ENCODE data around the gene GSDMA.
A peak's percentile ranks its signal among the peaks of the same experiment; 100 is the strongest.

GSDMA gene

DNA sequence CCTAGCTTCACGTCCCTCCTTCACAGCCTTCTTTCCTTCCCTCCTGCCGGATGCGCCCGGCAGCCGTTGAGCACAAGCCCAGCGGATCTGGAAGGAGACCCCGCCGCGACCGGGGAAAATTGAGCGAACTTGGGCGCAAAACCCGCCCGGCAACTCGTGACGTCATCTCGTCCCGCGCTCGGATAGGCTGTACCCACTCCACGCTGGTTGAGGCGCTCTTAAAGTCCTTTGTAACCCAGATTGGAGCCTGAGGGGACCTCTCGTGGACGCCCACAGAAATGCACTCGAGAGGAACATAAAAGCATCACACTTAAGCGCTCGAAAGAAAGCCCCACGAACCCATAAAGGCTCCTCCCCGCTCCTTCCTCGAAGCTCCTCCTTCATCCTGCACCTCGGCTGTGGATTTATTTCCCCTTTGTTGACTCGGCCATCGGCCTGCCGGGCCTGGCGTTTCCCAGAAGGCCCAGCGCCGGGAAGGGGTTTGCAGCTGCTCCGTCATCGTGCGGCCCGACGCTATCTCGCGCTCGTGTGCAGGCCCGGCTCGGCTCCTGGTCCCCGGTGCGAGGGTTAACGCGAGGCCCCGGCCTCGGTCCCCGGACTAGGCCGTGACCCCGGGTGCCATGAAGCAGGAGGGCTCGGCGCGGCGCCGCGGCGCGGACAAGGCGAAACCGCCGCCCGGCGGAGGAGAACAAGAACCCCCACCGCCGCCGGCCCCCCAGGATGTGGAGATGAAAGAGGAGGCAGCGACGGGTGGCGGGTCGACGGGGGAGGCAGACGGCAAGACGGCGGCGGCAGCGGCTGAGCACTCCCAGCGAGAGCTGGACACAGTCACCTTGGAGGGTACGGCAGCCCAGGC is 17.8 kb downstream of the GSDMA start, which contains the start of gene PSMD3 (continued):
- TF ChIP-seq OVOL3 (tag by site-specific recombination; IDR thresholded peaks at IDR 0.05) (no peak), ZBTB17 (tag by site-specific recombination; IDR thresholded peaks at IDR 0.05) (peak; percentile 100), ZNF146 (tag by site-specific recombination; IDR thresholded peaks at IDR 0.05) (0 out of 2 replicates have a peak, but pooled peaks have one; percentile 28), ZEB2 (tag by site-specific recombination; IDR thresholded peaks at IDR 0.05) (peak; percentile 82), ZNF341 (tag by site-specific recombination; IDR thresholded peaks at IDR 0.05; ENCODE audit: low read depth) (peak; percentile 51; the same call in 1 of the 2 replicates), ZNF621 (tag by site-specific recombination; IDR thresholded peaks at IDR 0.05) (no peak), ZNF677 (tag by site-specific recombination; IDR thresholded peaks at IDR 0.05) (no peak; the same call in 1 of the 2 replicates), MYNN (tag by site-specific recombination; IDR thresholded peaks at IDR 0.05; ENCODE audit: borderline replicate concordance) (0 out of 2 replicates have a peak, but pooled peaks have one; percentile 64), ZNF239 (tag by site-specific recombination; IDR thresholded peaks at IDR 0.05) (peak; percentile 74; the same call in 1 of the 2 replicates), ZNF202 (tag by site-specific recombination; IDR thresholded peaks at IDR 0.05; ENCODE audit: borderline replicate concordance) (no peak), ZNF132 (tag by site-specific recombination; IDR thresholded peaks at IDR 0.05; ENCODE audit: borderline replicate concordance) (no peak), ZNF658 (tag by site-specific recombination; IDR thresholded peaks at IDR 0.05) (no peak), WT1 (tag by site-specific recombination; IDR thresholded peaks at IDR 0.05) (peak; percentile 37; the same call in 1 of the 2 replicates), ZNF366 (tag by site-specific recombination; conservative IDR thresholded peaks at IDR 0.05) (peak; percentile 52; the same call in 1 of the 2 replicates), ZNF133 (tag by site-specific recombination; IDR thresholded peaks at IDR 0.05) (0 out of 2 replicates have a peak, but pooled peaks have one; percentile 34), ZIC2 (tag by site-specific recombination; IDR thresholded peaks at IDR 0.05) (peak; percentile 88), ZNF223 (tag by site-specific recombination; IDR thresholded peaks at IDR 0.05) (no peak), ZNF544 (tag by site-specific recombination; IDR thresholded peaks at IDR 0.05) (no peak), ZNF292 (tag by site-specific recombination; IDR thresholded peaks at IDR 0.05; ENCODE audit: borderline replicate concordance, low read depth) (no peak), REPIN1 (tag by site-specific recombination; IDR thresholded peaks at IDR 0.05; ENCODE audit: low read depth) (peak; percentile 81), ZNF654 (tag by site-specific recombination; IDR thresholded peaks at IDR 0.05; ENCODE audit: low read depth) (peak; percentile 84), FEZF1 (tag by site-specific recombination; IDR thresholded peaks at IDR 0.05) (no peak), GFI1B (tag by site-specific recombination; IDR thresholded peaks at IDR 0.05) (no peak), ZNF670 (tag by site-specific recombination; IDR thresholded peaks at IDR 0.05; ENCODE audit: low read depth) (no peak), ZSCAN16 (tag by site-specific recombination; IDR thresholded peaks at IDR 0.05) (peak; percentile 72; the same call in 1 of the 2 replicates), ZNF521 (tag by site-specific recombination; IDR thresholded peaks at IDR 0.05) (no peak)
- TF ChIP-seq, protein P1, sequence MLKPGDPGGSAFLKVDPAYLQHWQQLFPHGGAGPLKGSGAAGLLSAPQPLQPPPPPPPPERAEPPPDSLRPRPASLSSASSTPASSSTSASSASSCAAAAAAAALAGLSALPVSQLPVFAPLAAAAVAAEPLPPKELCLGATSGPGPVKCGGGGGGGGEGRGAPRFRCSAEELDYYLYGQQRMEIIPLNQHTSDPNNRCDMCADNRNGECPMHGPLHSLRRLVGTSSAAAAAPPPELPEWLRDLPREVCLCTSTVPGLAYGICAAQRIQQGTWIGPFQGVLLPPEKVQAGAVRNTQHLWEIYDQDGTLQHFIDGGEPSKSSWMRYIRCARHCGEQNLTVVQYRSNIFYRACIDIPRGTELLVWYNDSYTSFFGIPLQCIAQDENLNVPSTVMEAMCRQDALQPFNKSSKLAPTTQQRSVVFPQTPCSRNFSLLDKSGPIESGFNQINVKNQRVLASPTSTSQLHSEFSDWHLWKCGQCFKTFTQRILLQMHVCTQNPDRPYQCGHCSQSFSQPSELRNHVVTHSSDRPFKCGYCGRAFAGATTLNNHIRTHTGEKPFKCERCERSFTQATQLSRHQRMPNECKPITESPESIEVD (tag by site-specific recombination; IDR thresholded peaks at IDR 0.05) = no peak
- TF ChIP-seq, protein P2, sequence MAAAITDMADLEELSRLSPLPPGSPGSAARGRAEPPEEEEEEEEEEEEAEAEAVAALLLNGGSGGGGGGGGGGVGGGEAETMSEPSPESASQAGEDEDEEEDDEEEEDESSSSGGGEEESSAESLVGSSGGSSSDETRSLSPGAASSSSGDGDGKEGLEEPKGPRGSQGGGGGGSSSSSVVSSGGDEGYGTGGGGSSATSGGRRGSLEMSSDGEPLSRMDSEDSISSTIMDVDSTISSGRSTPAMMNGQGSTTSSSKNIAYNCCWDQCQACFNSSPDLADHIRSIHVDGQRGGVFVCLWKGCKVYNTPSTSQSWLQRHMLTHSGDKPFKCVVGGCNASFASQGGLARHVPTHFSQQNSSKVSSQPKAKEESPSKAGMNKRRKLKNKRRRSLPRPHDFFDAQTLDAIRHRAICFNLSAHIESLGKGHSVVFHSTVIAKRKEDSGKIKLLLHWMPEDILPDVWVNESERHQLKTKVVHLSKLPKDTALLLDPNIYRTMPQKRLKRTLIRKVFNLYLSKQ (tag by site-specific recombination; IDR thresholded peaks at IDR 0.05; ENCODE audit: borderline replicate concordance) = no peak
- TF ChIP-seq, protein P3, sequence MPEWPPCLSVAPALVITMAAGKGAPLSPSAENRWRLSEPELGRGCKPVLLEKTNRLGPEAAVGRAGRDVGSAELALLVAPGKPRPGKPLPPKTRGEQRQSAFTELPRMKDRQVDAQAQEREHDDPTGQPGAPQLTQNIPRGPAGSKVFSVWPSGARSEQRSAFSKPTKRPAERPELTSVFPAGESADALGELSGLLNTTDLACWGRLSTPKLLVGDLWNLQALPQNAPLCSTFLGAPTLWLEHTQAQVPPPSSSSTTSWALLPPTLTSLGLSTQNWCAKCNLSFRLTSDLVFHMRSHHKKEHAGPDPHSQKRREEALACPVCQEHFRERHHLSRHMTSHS (tag by site-specific recombination; IDR thresholded peaks at IDR 0.05) = no peak
- TF ChIP-seq, protein P4, sequence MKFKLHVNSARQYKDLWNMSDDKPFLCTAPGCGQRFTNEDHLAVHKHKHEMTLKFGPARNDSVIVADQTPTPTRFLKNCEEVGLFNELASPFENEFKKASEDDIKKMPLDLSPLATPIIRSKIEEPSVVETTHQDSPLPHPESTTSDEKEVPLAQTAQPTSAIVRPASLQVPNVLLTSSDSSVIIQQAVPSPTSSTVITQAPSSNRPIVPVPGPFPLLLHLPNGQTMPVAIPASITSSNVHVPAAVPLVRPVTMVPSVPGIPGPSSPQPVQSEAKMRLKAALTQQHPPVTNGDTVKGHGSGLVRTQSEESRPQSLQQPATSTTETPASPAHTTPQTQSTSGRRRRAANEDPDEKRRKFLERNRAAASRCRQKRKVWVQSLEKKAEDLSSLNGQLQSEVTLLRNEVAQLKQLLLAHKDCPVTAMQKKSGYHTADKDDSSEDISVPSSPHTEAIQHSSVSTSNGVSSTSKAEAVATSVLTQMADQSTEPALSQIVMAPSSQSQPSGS (tag by site-specific recombination; IDR thresholded peaks at IDR 0.05; ENCODE audit: low read depth) = peak; percentile 100
- TF ChIP-seq, protein P5, sequence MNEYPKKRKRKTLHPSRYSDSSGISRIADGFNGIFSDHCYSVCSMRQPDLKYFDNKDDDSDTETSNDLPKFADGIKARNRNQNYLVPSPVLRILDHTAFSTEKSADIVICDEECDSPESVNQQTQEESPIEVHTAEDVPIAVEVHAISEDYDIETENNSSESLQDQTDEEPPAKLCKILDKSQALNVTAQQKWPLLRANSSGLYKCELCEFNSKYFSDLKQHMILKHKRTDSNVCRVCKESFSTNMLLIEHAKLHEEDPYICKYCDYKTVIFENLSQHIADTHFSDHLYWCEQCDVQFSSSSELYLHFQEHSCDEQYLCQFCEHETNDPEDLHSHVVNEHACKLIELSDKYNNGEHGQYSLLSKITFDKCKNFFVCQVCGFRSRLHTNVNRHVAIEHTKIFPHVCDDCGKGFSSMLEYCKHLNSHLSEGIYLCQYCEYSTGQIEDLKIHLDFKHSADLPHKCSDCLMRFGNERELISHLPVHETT (tag by site-specific recombination; IDR thresholded peaks at IDR 0.05) = peak; percentile 88
- TF ChIP-seq, protein P6, sequence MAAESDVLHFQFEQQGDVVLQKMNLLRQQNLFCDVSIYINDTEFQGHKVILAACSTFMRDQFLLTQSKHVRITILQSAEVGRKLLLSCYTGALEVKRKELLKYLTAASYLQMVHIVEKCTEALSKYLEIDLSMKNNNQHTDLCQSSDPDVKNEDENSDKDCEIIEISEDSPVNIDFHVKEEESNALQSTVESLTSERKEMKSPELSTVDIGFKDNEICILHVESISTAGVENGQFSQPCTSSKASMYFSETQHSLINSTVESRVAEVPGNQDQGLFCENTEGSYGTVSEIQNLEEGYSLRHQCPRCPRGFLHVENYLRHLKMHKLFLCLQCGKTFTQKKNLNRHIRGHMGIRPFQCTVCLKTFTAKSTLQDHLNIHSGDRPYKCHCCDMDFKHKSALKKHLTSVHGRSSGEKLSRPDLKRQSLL (tag by site-specific recombination; IDR thresholded peaks at IDR 0.05) = peak; percentile 71
